ENCODE measurements around the gene SUPT4H1. TPM values are rescaled to one million over a fixed set of nuclear protein-coding genes. Genes with fewer than 3 reads are reported as not detected.

Gene SUPT4H1
- total and polyA plus RNA-seq, 9 of the 15 experiments (the other 6 are each of a cell fraction or from before 2014, with no cell fraction given): 62.1 to 320 (median 117) TPM

- H3K27ac ChIP-seq (ENCODE audit: extremely low read depth, low read depth, low read length): no peak overlapping the region
- peaks cover 4 to 30% of the 10 kb centered on the region in 2 experiments; a peak in 2 of 5 replicates for H3K4me1 ChIP-seq (replicated peaks in 1 of 2; ENCODE audit: control insufficient read depth in 2 of 2, insufficient read depth in 2 of 2, low read length in 2 of 2)
- no peaks in the 10 kb centered on the region for H4K20me1 ChIP-seq (replicated peaks; ENCODE audit: control insufficient read depth, insufficient read depth, low read length)
- FAIRE-seq (no peak), ATAC-seq (no peak), DNase-seq (ENCODE audit: extremely low read depth in 1 of 4, low spot score in 3 of 4) (no peak)
- in situ Hi-C loops (cut with MboI) (no loop called here), intact Hi-C loops (cut with micrococcal nuclease) (no loop called here)
- H3K9me3 ChIP-seq (replicated peaks; ENCODE audit: control insufficient read depth, insufficient read depth, low read depth, low read length): no peaks in the 10 kb centered on the region
- ChIA-PET CTCF (ENCODE audit: low intra/inter-chr PET ratio) (interaction anchor here (0.6 kb wide), 1 partner anchor 86 kb away, joined by 6 read pairs; no protein-coding TSS in a partner anchor), POLR2A (interaction anchor here (0.6 to 1.4 kb wide), 3 partner anchors 10 to 186 kb away, joined by 3 read pairs; no protein-coding TSS in a partner anchor)
- H3K9ac ChIP-seq (ENCODE audit: insufficient read depth in 1 of 2, low read depth in 2 of 2, low read length in 2 of 2): peak overlapping the region in 1 of 2 experiments; percentile 30; a peak in 1 of 4 replicates
- H3K27me3 ChIP-seq (ENCODE audit: control insufficient read depth in 2 of 2, insufficient read depth in 2 of 2, low read length in 2 of 2): no peaks in the 10 kb centered on the region
- no peaks in the 10 kb centered on the region for H3K36me3 ChIP-seq (ENCODE audit: control insufficient read depth, insufficient read depth, low read length)
- H3K4me3 ChIP-seq: no peak overlapping the region
- H2AFZ ChIP-seq (ENCODE audit: low read depth, low read length): no peak overlapping the region
- peaks cover 11% of the 10 kb centered on the region for H3K9me1 ChIP-seq (ENCODE audit: control insufficient read depth, insufficient read depth, low read length)
- BruUV-seq (replicated peaks): no TSS peak
- 55% methylated on average over 12 of the region's 19 CpGs for WGBS (ENCODE audit: insufficient coverage, low coverage, missing lambda C conversion rate)
- H3K79me2 ChIP-seq (ENCODE audit: control insufficient read depth, insufficient read depth, low read length): no peaks in the 10 kb centered on the region
- TF ChIP-seq NR1H2 (CRISPR knock-in tag; IDR thresholded peaks at IDR 0.05): no peak
- no peak overlapping the region for H3K4me2 ChIP-seq (ENCODE audit: insufficient read depth, low read length)
These were observed 45.7 kb downstream of the SUPT4H1 start for GRCh38 chr17:58306131-58306951.

GRCh38 chr17:58305626-58306025 lies 46.4 kb downstream of the SUPT4H1 start:
- no peak overlapping the region for H3K9ac ChIP-seq (ENCODE audit: insufficient read depth in 1 of 2, low read depth in 2 of 2, low read length in 2 of 2)
- BruUV-seq (replicated peaks): no TSS peak
- 62% methylated on average over 5 of the region's 8 CpGs for WGBS (ENCODE audit: insufficient coverage, low coverage, missing lambda C conversion rate)
- ChIA-PET CTCF (ENCODE audit: low intra/inter-chr PET ratio) (interaction anchor here (0.6 to 1.2 kb wide), 2 partner anchors 85 to 135 kb away, joined by 3 to 6 read pairs; no protein-coding TSS in a partner anchor), POLR2A (interaction anchor here (1.4 kb wide), 1 partner anchor 187 kb away, joined by 3 read pairs; no protein-coding TSS in a partner anchor)
- no peak overlapping the region for H3K27ac ChIP-seq (ENCODE audit: extremely low read depth, low read depth, low read length)
- FAIRE-seq (no peak), DNase-seq (ENCODE audit: extremely low read depth in 1 of 4, low spot score in 3 of 4) (no peak), ATAC-seq (no peak)
- no peaks in the 10 kb centered on the region for H3K79me2 ChIP-seq (ENCODE audit: control insufficient read depth, insufficient read depth, low read length)
- no peak overlapping the region for H3K4me2 ChIP-seq (ENCODE audit: insufficient read depth, low read length)
- no peaks in the 10 kb centered on the region for H3K36me3 ChIP-seq (ENCODE audit: control insufficient read depth, insufficient read depth, low read length)
- no peaks in the 10 kb centered on the region for H3K27me3 ChIP-seq (ENCODE audit: control insufficient read depth in 2 of 2, insufficient read depth in 2 of 2, low read length in 2 of 2)
- no peaks in the 10 kb centered on the region for H4K20me1 ChIP-seq (replicated peaks; ENCODE audit: control insufficient read depth, insufficient read depth, low read length)
- no peak overlapping the region for H3K4me3 ChIP-seq
- H3K9me1 ChIP-seq (ENCODE audit: control insufficient read depth, insufficient read depth, low read length): peaks cover 11% of the 10 kb centered on the region
- H3K9me3 ChIP-seq (replicated peaks; ENCODE audit: control insufficient read depth, insufficient read depth, low read depth, low read length): no peaks in the 10 kb centered on the region
- H3K4me1 ChIP-seq (replicated peaks in 1 of 2; ENCODE audit: control insufficient read depth in 2 of 2, insufficient read depth in 2 of 2, low read length in 2 of 2): peaks cover 4 to 31% of the 10 kb centered on the region in 2 experiments; a peak in 2 of 5 replicates
- in situ Hi-C loops (cut with MboI): no loop called here
- no peak overlapping the region for H2AFZ ChIP-seq (ENCODE audit: low read depth, low read length)
- intact Hi-C loops (cut with micrococcal nuclease): no loop called here
- TF ChIP-seq GATAD2A (IDR thresholded peaks at IDR 0.05) (no peak), ZC3H8 (IDR thresholded peaks at IDR 0.05) (no peak), POLR2AphosphoS5 (IDR thresholded peaks at IDR 0.05; ENCODE audit: control insufficient read depth, insufficient read depth, low read depth, low read length) (no peak), XRCC3 (IDR thresholded peaks at IDR 0.05) (no peak), PRMT5 (CRISPR knock-in tag; IDR thresholded peaks at IDR 0.05) (no peak), NR1H2 (CRISPR knock-in tag; IDR thresholded peaks at IDR 0.05) (no peak), KAT7 (CRISPR knock-in tag; IDR thresholded peaks at IDR 0.05; ENCODE audit: borderline replicate concordance) (no peak), MED1 (CRISPR knock-in tag; IDR thresholded peaks at IDR 0.05; ENCODE audit: borderline replicate concordance) (no peak)
- TF ChIP-seq, protein P1, sequence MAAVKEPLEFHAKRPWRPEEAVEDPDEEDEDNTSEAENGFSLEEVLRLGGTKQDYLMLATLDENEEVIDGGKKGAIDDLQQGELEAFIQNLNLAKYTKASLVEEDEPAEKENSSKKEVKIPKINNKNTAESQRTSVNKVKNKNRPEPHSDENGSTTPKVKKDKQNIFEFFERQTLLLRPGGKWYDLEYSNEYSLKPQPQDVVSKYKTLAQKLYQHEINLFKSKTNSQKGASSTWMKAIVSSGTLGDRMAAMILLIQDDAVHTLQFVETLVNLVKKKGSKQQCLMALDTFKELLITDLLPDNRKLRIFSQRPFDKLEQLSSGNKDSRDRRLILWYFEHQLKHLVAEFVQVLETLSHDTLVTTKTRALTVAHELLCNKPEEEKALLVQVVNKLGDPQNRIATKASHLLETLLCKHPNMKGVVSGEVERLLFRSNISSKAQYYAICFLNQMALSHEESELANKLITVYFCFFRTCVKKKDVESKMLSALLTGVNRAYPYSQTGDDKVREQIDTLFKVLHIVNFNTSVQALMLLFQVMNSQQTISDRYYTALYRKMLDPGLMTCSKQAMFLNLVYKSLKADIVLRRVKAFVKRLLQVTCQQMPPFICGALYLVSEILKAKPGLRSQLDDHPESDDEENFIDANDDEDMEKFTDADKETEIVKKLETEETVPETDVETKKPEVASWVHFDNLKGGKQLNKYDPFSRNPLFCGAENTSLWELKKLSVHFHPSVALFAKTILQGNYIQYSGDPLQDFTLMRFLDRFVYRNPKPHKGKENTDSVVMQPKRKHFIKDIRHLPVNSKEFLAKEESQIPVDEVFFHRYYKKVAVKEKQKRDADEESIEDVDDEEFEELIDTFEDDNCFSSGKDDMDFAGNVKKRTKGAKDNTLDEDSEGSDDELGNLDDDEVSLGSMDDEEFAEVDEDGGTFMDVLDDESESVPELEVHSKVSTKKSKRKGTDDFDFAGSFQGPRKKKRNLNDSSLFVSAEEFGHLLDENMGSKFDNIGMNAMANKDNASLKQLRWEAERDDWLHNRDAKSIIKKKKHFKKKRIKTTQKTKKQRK (IDR thresholded peaks at IDR 0.05; ENCODE audit: borderline replicate concordance, low read depth, low read length): no peak
- TF ChIP-seq, protein P2, sequence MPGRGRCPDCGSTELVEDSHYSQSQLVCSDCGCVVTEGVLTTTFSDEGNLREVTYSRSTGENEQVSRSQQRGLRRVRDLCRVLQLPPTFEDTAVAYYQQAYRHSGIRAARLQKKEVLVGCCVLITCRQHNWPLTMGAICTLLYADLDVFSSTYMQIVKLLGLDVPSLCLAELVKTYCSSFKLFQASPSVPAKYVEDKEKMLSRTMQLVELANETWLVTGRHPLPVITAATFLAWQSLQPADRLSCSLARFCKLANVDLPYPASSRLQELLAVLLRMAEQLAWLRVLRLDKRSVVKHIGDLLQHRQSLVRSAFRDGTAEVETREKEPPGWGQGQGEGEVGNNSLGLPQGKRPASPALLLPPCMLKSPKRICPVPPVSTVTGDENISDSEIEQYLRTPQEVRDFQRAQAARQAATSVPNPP (IDR thresholded peaks at IDR 0.05; ENCODE audit: borderline replicate concordance, insufficient read depth, insufficient read length): no peak
